Neural progenitor cell (in vitro differentiated cells): ENCODE data around the gene BRINP3.

Source experiments
- CTCF ChIP-seq: fragments of 200-600 bp; sonication (generic); IDR thresholded peaks from 2 replicates; pipeline ENCODE4 v1.5.1; 2017; ENCODE audit warnings: antibody characterized with exemption, mild to moderate bottlenecking
- EZH2 ChIP-seq: fragments of 200-600 bp; sonication (generic); IDR thresholded peaks from 2 replicates; pipeline ENCODE4 v1.6.1; 2017; ENCODE audit warnings: antibody characterized with exemption, mild to moderate bottlenecking, moderate library complexity
- EZH2phosphoT487 ChIP-seq: fragments of 200-600 bp; sonication (generic); IDR thresholded peaks from 2 replicates; pipeline ENCODE4 v1.6.1; 2017; ENCODE audit warnings: antibody characterized with exemption

DNA sequence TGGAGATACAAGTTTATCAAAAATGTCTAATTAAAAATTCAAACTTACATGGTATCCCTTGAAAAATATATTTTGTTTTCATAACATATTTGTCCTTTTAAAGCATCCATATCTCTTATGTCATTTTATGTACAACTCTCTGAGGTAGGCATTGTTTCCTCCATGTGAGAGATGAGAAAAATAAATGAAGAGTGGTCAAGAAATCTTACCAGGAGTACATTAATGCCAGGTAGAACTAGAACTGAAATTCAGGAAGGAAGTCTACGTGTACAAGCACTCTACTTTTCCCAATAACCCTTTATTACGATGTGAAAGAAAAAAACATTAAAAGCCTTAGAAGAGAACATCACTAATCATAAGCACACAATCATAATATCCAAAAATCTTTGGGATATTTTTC is 5.6 kb downstream of the BRINP3 start:
- TF ChIP-seq CTCF: no peak
- TF ChIP-seq EZH2phosphoT487: no peak
- TF ChIP-seq EZH2: no peak
